H1 (cell line): Measurements from ENCODE around the gene RGS6. TPM values are rescaled to one million over a fixed set of nuclear protein-coding genes. Genes with fewer than 3 reads are reported as not detected.

Source experiments
- CTCF ChIA-PET: fragments of 300-600 bp; sonication (Branson Sonifier 250); formaldehyde crosslinking; loops from one replicate; lab custom pipeline; 2021; ENCODE audit not compliant: partially characterized antibody; lab: Charles Lee
- POLR2A ChIA-PET: fragments of 300-600 bp; sonication (Branson Sonifier 250); formaldehyde crosslinking; loops from one replicate; lab custom pipeline; 2021; ENCODE audit warnings: inconsistent platforms; ENCODE audit not compliant: partially characterized antibody; lab: Charles Lee
- DNase-seq, 2 experiments: peaks; one replicate each; pipeline versions ENCODE4 v3.0.0 to v3.0.0-alpha.2; 2010 to 2022; ENCODE audit warnings: low spot score in 2 of 2, low read depth in 1 of 2, mixed read lengths in 1 of 2
- FAIRE-seq: peaks from 2 replicates; lab custom pipeline; 2011; peaks lifted over from hg19 to GRCh38; lab: Jason Lieb, UNC
- H2AFZ ChIP-seq: 2 replicates; pipeline ENCODE4 v1.8.1; 2012; ENCODE audit warnings: low read length, inconsistent platforms
- H2AK5ac ChIP-seq: 2 replicates; pipeline ENCODE4 v1.6.1; 2013; ENCODE audit warnings: low read depth, low read length
- H2BK120ac ChIP-seq: replicated peaks from 2 replicates; pipeline ENCODE3; 2013; ENCODE audit warnings: low read depth, low read length, inconsistent platforms
- H2BK12ac ChIP-seq: 2 replicates; pipeline ENCODE4 v1.6.1; 2013; ENCODE audit warnings: low read depth, low read length
- H2BK15ac ChIP-seq: 2 replicates; pipeline ENCODE4 v1.6.1; 2013; ENCODE audit warnings: low read length
- H2BK20ac ChIP-seq: 2 replicates; pipeline ENCODE4 v1.6.1; 2013; ENCODE audit warnings: low read length
- H2BK5ac ChIP-seq: 2 replicates; pipeline ENCODE4 v1.6.1; 2013; ENCODE audit warnings: low read depth, low read length
- H3K14ac ChIP-seq: 2 replicates; pipeline ENCODE4 v1.6.1; 2013; ENCODE audit warnings: inconsistent platforms; ENCODE audit not compliant: insufficient read length
- H3K18ac ChIP-seq: 2 replicates; pipeline ENCODE4 v1.6.1; 2013; ENCODE audit warnings: low read length; ENCODE audit errors: extremely low read depth
- H3K23ac ChIP-seq: 2 replicates; pipeline ENCODE4 v1.6.1; 2013; ENCODE audit warnings: inconsistent platforms; ENCODE audit not compliant: insufficient read length
- H3K23me2 ChIP-seq: 2 replicates; pipeline ENCODE4 v1.6.1; 2013; ENCODE audit warnings: low read depth, low read length
- H3K27ac ChIP-seq: 2 replicates; pipeline ENCODE4 v1.6.1; 2011; ENCODE audit warnings: low read depth, low read length, inconsistent platforms
- H3K27me3 ChIP-seq, 4 experiments: replicated peaks in 1 of 4; 1 replicate in 1 of 4; 2 replicates in 3 of 4; pipeline versions ENCODE4 v1.6.1 to v1.8.1; 2011 to 2013; ENCODE audit warnings: low read length in 3 of 4, mild to moderate bottlenecking in 3 of 4, inconsistent platforms in 2 of 4, mixed read lengths in 2 of 4, moderate library complexity in 1 of 4; ENCODE audit not compliant: control insufficient read depth in 3 of 4, insufficient read depth in 3 of 4; ENCODE audit errors: extremely low read depth in 1 of 4
- H3K36me3 ChIP-seq, 4 experiments: 2 replicates each; pipeline versions ENCODE4 v1.6.1 to v1.8.1; 2011 to 2013; ENCODE audit warnings: mild to moderate bottlenecking in 4 of 4, low read length in 3 of 4, moderate library complexity in 2 of 4, control low read depth in 1 of 4, inconsistent platforms in 1 of 4; ENCODE audit not compliant: insufficient read depth in 4 of 4, control insufficient read depth in 2 of 4
- H3K4ac ChIP-seq: replicated peaks from 2 replicates; pipeline ENCODE3; 2013; ENCODE audit warnings: low read length, low read depth, mixed read lengths, inconsistent platforms; ENCODE audit not compliant: insufficient read length
- H3K4me1 ChIP-seq, 4 experiments: replicated peaks in 1 of 4; 1 replicate in 1 of 4; 2 replicates in 3 of 4; pipeline versions ENCODE4 v1.6.1 to v1.8.1; 2011 to 2013; ENCODE audit warnings: low read length in 3 of 4, inconsistent platforms in 2 of 4, mixed read lengths in 1 of 4; ENCODE audit not compliant: insufficient read depth in 4 of 4, control insufficient read depth in 3 of 4
- H3K4me2 ChIP-seq, 2 experiments: 2 replicates each; pipeline versions ENCODE4 v1.6.1 to v1.8.1; 2011 to 2013; ENCODE audit warnings: low read depth in 2 of 2, low read length in 2 of 2, control low read depth in 1 of 2, inconsistent platforms in 1 of 2, mild to moderate bottlenecking in 1 of 2; ENCODE audit not compliant: insufficient read depth in 1 of 2
- H3K4me3 ChIP-seq, 4 experiments: fragments of 200-600, 300-600 bp in 1 of 4; sonication (generic), shearing (Covaris generic), sonication (Bioruptor Twin) in 1 of 4; 2 replicates each; pipeline versions ENCODE4 v1.5.1 to v1.8.1; 2011 to 2016; ENCODE audit warnings: low read length in 4 of 4, low read depth in 3 of 4, control low read depth in 2 of 4, inconsistent platforms in 2 of 4, mild to moderate bottlenecking in 2 of 4, mixed read lengths in 1 of 4, moderate library complexity in 1 of 4; ENCODE audit not compliant: insufficient read depth in 2 of 4; ENCODE audit errors: extremely low read depth in 1 of 4
- H3K56ac ChIP-seq: replicated peaks from 2 replicates; pipeline ENCODE3; 2013; ENCODE audit warnings: low read depth, mild to moderate bottlenecking, mixed read lengths, low read length, inconsistent platforms; ENCODE audit not compliant: insufficient read length
- H3K79me1 ChIP-seq: 2 replicates; pipeline ENCODE4 v1.6.1; 2013; ENCODE audit warnings: low read depth, low read length, control low read depth
- H3K79me2 ChIP-seq, 2 experiments: 2 replicates each; pipeline versions ENCODE4 v1.6.1 to v1.8.1; 2012 to 2013; ENCODE audit warnings: low read length in 2 of 2, mild to moderate bottlenecking in 2 of 2, inconsistent platforms in 1 of 2; ENCODE audit not compliant: insufficient read depth in 2 of 2, control insufficient read depth in 1 of 2
- H3K9ac ChIP-seq, 4 experiments: replicated peaks in 1 of 4; 1 replicate in 1 of 4; 2 replicates in 3 of 4; pipeline versions ENCODE4 v1.6.1 to v1.8.1; 2011 to 2013; ENCODE audit warnings: low read depth in 3 of 4, low read length in 3 of 4, control low read depth in 2 of 4, mild to moderate bottlenecking in 2 of 4, moderate library complexity in 2 of 4, inconsistent platforms in 1 of 4; ENCODE audit errors: extremely low read depth in 1 of 4
- H3K9me3 ChIP-seq, 2 experiments: 2 replicates each; pipeline versions ENCODE4 v1.6.1 to v1.8.1; 2012 to 2013; ENCODE audit warnings: mild to moderate bottlenecking in 2 of 2, moderate library complexity in 2 of 2, control low read depth in 1 of 2, inconsistent platforms in 1 of 2, low read depth in 1 of 2, low read length in 1 of 2, mixed read lengths in 1 of 2; ENCODE audit not compliant: insufficient read depth in 2 of 2
- H4K20me1 ChIP-seq, 2 experiments: replicated peaks in 1 of 2; 2 replicates each; pipeline versions ENCODE3 to v1.8.1; 2011 to 2013; ENCODE audit warnings: inconsistent platforms in 2 of 2, low read length in 2 of 2, mild to moderate bottlenecking in 1 of 2; ENCODE audit not compliant: insufficient read depth in 2 of 2, control insufficient read depth in 1 of 2
- H4K5ac ChIP-seq: 2 replicates; pipeline ENCODE4 v1.6.1; 2013; ENCODE audit warnings: low read length, low read depth, mixed read lengths, inconsistent platforms; ENCODE audit not compliant: insufficient read length
- H4K8ac ChIP-seq: 2 replicates; pipeline ENCODE4 v1.8.0; 2013; ENCODE audit warnings: mild to moderate bottlenecking, moderate library complexity, low read length, inconsistent platforms; ENCODE audit not compliant: insufficient read depth; ENCODE audit errors: extremely low read depth
- H4K91ac ChIP-seq: replicated peaks from 2 replicates; pipeline ENCODE3; 2013; ENCODE audit warnings: low read length, mixed read lengths, inconsistent platforms; ENCODE audit not compliant: insufficient read length
- GABPA ChIP-seq: IDR thresholded peaks from 2 replicates; pipeline ENCODE4 v1.6.1; 2011; ENCODE audit warnings: mild to moderate bottlenecking, low read length, moderate library complexity, borderline replicate concordance; ENCODE audit not compliant: insufficient read depth
- JUND ChIP-seq: IDR thresholded peaks from 2 replicates; pipeline ENCODE4 v1.6.1; 2011; ENCODE audit warnings: mild to moderate bottlenecking, improper control_type of control experiment, low read length
- NRF1 ChIP-seq: IDR thresholded peaks from 2 replicates; pipeline ENCODE4 v1.6.1; 2011; ENCODE audit warnings: mild to moderate bottlenecking, low read depth, low read length, improper control_type of control experiment
- RFX5 ChIP-seq: IDR thresholded peaks from 2 replicates; pipeline ENCODE4 v1.6.1; 2011; ENCODE audit warnings: low read depth, low read length, improper control_type of control experiment, borderline replicate concordance
- RXRA ChIP-seq: IDR thresholded peaks from 2 replicates; pipeline ENCODE4 v1.6.1; 2011; ENCODE audit warnings: low read depth, mild to moderate bottlenecking, low read length, moderate library complexity; ENCODE audit not compliant: insufficient read depth
- TAF1 ChIP-seq: IDR thresholded peaks from 2 replicates; pipeline ENCODE4 v1.6.1; 2011; ENCODE audit warnings: mild to moderate bottlenecking, low read depth, low read length
- WGBS, 2 experiments: shearing (Covaris generic) in 1 of 2; methylation state at CpG; one replicate each; pipeline versions ENCODE4 v1.1.6 to v1.1.7; 2013 to 2015; ENCODE audit warnings: low lambda C conversion rate in 2 of 2, mixed read lengths in 2 of 2, inconsistent platforms in 1 of 2, low coverage in 1 of 2, missing lambda C conversion rate in 1 of 2; ENCODE audit not compliant: insufficient replicate concordance in 2 of 2, insufficient coverage in 1 of 2, insufficient read length in 1 of 2; ENCODE audit errors: extremely low coverage in 1 of 2, missing lambda C conversion rate in 1 of 2; 5-methylcytosine and 5-hydroxymethylcytosine counted together
- polyA plus RNA-seq, 7 experiments: library from polyadenylated mRNA; depleted of rRNA in 3 of 7; stranded (reverse) in 5 of 7; unstranded in 2 of 7; fragments of >200 nt in 5 of 7; fragments of 200-250 nt in 2 of 7; gene quantifications; 1 replicate in 5 of 7; 2 replicates in 1 of 7; 4 replicates in 1 of 7; pipeline versions ENCODE4 v1.2.1 to v1.2.3, GENCODE V29; 2011 to 2013; ENCODE audit warnings: missing spikeins in 2 of 7, mixed read lengths in 2 of 7
- total RNA-seq: library from RNA; stranded (reverse); fragmentation: NEBNext Ultra II Directional; extraction: Animal tissue kit (Norgen Biotek cat#: 25700); gene quantifications from 2 replicates; pipeline ENCODE4 v1.2.1, GENCODE V29; 2021

The RGS6 gene
- total and polyA plus RNA-seq, 2 of the 8 experiments (the other 6 are each of a cell fraction or from before 2014, with no cell fraction given) = 0.26 to 1.1 TPM

DNA sequence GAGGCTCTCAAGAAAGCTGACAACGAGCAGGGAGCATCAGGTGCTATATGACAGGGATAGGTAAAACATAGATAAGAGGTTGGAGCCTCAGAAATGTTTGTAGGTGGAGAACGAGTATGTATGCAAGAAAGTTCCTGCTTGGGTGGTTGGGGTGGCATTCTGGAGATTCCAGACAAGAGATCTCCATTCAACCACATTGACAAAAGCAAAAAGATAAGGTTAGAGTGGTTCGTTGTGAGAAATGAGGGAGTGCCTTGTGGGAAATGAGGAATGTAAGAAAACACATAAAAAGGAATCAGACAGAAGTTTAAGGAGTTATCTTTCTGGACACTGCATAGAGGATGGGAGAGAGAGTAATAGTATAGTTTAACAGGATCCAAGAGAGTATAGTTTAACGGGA, 671.4 kb downstream of the RGS6 start:
- Histone ChIP-seq H2BK5ac (no peak overlapping the region), H2BK120ac (no peak overlapping the region), H3K79me2 (no peaks in the 10 kb centered on the region), H3K18ac (no peak overlapping the region), H2AK5ac (no peak overlapping the region), H2AFZ (no peak overlapping the region), H2BK20ac (no peak overlapping the region), H3K23me2 (no peaks in the 10 kb centered on the region), H3K9me3 (no peaks in the 10 kb centered on the region), H3K14ac (no peak overlapping the region), H4K91ac (no peak overlapping the region), H4K5ac (no peak overlapping the region), H3K27me3 (no peaks in the 10 kb centered on the region), H3K56ac (no peak overlapping the region), H3K36me3 (no peaks in the 10 kb centered on the region), H4K20me1 (no peaks in the 10 kb centered on the region), H3K79me1 (no peaks in the 10 kb centered on the region), H3K4me2 (no peak overlapping the region), H2BK12ac (no peak overlapping the region), H3K27ac (no peak overlapping the region), H3K4me1 (peaks cover 2 to 11% (median 8%) of the 10 kb centered on the region in 4 experiments), H3K23ac (no peak overlapping the region), H3K4ac (no peak overlapping the region), H2BK15ac (no peak overlapping the region), H4K8ac (no peak overlapping the region), H3K9ac (no peak overlapping the region), H3K4me3 (no peak overlapping the region)
- CTCF ChIA-PET = no interaction called here
- DNase-seq = no peak
- no peak for FAIRE-seq
- TF ChIP-seq RXRA = no peak
- no peak for TF ChIP-seq JUND
- no peak for TF ChIP-seq GABPA
- TF ChIP-seq RFX5 = no peak
- no peak for TF ChIP-seq NRF1
- TF ChIP-seq TAF1 = no peak
- POLR2A ChIA-PET = no interaction called here
- WGBS, 2 experiments = 86% methylated on average over 4 of the region's 4 CpGs; no CpG with 5 or more reads in 1 of the 2 experiments
